Measurements from ENCODE around the gene FRMD7.
"Not testable (repeated sequence)": the region's sequence is repeated elsewhere in the genome, so short reads cannot be mapped to it uniquely, and the experiment has no call there.

Gene FRMD7

GRCh38 chrX:132093239-132093860, 34.5 kb downstream of the FRMD7 start:
- DNase-seq (ENCODE audit: low read depth), result no peak

DNA sequence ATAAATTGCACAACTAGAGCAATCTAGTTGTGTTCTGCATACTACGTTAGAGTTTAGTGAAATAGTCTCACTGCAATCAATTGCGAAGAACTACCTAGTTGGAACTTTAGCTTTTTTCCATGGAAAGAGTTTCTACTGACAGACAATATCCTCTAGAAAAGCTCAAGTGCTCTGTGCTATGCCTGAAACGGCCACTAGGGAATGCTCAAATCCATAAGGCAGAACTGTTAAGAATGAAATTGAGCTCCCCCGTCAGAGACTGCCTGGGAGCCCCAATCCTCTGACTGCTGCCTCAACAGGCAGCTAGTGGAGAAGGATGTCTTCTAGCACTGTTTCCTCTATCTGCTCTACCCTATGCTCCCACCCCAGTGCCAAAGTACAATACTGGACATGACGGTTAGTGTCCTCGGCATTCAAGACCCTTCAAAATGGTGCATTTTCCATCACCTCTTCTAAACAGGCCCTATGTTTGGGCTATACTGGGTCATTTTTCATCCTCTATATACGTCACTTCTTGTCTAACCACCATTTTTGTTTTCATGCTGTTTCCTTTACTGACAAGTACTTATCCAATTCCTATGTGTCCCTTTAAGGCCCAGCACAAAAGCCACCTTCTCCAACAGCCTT, 35.3 kb downstream of the FRMD7 start:
- DNase-seq (ENCODE audit: low read depth), result peak; percentile 3

GRCh38 chrX:132090403-132091159, 37.2 kb downstream of the FRMD7 start:
- DNase-seq (ENCODE audit: low read depth), result no peak

DNA sequence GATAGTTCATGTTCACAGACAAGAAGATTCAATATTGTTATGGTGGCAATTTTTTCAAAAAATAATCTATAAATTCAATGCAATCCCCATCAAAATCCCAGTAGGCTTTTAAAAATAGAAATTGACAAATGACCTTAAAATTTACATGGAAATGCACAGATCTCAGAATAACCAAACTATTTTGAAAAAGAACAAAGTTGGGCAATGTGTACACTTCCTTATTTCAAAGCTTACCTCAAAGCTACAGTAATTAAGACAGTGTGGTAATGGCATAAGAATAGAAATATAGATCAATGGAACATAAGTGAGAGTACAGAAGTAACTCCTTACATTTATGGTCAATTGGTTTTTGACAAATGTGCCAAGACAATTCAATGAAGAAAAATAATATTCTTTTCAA, 39.0 kb downstream of the FRMD7 start:
- no peak for DNase-seq (ENCODE audit: low read depth)

- no peak for DNase-seq (ENCODE audit: low read depth)
Observed at GRCh38 chrX:132086672-132087071, 41.1 kb downstream of the FRMD7 start.

DNA sequence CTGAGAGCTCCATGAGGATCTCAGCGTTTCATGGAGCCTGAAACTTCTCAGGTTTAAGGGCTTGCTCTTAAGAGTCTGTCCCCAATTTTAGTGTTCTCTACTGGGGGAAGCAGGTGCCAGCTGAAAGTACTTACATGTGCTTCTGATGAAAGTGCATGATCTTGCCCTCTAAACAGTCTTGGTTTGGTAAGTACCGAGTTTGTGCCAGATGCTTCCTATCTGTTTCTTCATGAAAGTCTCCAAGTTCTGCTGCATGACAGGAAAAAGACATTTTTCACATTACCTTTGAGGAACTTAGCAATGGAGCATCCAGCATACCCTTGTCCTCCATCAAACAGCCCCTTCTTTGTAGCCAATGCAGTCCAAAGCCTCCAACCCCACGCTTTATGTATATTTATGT, 42.0 kb downstream of the FRMD7 start:
- DNase-seq (ENCODE audit: low read depth), result no peak

GRCh38 chrX:132077912-132078311, 49.9 kb downstream of the FRMD7 start:
- DNase-seq (ENCODE audit: low read depth), result no peak

DNA sequence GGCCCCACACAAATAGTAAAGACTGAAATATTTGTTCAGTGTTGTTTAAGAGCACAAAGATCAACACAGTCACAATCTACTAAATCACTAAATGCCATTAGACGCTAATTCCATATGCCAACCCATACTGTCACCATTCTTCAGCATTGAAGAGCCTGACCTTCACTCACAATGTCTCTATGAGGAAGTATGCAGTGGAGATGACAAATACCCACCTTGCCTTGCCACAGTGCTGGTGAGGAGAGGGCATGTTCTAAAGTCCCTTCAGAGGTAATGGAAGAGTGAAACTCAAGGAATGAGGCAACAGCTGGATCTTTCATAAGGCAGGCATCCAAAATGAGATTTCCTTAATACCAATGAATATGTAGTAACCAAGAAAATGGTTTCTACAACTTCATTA, 50.4 kb downstream of the FRMD7 start:
- no peak for DNase-seq (ENCODE audit: low read depth)

DNA sequence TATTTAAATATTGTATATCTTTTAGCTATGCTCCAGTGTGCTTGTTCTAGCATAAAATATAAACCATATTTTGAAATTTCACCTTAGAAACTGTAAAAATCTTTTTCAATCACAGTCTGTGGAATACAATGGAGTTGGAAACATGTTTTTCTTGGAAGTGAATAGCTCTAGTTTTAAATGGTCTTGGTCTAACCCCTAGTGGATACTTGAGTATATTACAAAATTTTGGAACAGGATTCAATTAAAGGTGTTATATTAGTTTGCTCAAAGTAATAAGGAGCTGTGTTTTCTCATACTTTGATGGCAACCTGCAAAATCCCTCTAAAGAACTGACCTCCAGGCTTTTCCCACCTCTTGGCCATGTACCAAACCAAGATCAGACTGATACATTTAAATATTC, 56.6 kb downstream of the FRMD7 start:
- DNase-seq (ENCODE audit: low read depth), result no peak

DNA sequence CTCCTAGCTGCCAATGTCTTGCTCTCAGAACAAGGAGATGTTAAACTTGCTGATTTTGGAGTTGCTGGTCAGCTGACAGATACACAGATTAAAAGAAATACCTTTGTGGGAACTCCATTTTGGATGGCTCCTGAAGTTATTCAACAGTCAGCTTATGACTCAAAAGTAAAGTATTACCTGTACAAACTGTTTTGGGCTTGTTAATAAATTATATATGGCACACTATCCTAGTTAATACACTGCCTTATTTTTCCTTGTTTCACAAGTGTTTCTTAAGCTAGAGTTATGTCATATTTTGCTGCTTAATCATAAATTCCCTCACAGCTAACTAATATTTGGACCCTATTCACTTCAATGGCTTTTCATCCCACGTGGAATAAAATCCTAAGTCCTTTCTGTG, 59.4 kb downstream of the FRMD7 start:
- no peak for DNase-seq (ENCODE audit: low read depth)

GRCh38 chrX:132063862-132064261, 64.0 kb downstream of the FRMD7 start:
- no peak for DNase-seq (ENCODE audit: low read depth)

- no peak for DNase-seq (ENCODE audit: low read depth)
Observed at GRCh38 chrX:132063334-132063733, 64.5 kb downstream of the FRMD7 start.

DNA sequence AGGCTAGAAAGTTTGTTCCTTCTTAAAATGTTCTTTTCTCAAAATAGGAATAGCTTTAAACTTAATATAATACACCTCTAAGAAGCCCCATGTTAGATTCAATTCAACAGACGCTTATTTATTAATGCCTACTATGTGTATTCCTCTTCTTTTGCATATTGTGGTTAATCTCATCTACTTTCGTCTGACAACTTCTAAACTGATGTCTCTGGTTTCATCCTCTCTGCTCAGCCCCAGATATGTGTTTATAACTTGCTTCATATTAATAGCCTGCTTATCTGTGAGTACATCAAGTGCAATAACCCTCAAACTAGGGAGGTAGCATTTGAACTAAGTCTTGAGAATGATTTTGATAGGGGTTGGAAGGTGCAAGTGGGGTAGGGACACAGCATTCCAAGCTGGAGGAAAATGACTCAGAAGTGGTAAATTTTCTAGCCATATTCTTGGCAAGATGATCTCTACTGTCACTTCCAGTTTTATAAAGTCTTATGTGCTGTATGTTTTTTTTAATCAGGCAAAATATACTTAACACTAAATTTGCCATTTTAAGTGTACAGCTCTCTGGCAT, 67.8 kb downstream of the FRMD7 start:
- no peak for DNase-seq (ENCODE audit: low read depth)

GRCh38 chrX:132058975-132059374, 68.8 kb downstream of the FRMD7 start:
- no peak for DNase-seq (ENCODE audit: low read depth)

DNA sequence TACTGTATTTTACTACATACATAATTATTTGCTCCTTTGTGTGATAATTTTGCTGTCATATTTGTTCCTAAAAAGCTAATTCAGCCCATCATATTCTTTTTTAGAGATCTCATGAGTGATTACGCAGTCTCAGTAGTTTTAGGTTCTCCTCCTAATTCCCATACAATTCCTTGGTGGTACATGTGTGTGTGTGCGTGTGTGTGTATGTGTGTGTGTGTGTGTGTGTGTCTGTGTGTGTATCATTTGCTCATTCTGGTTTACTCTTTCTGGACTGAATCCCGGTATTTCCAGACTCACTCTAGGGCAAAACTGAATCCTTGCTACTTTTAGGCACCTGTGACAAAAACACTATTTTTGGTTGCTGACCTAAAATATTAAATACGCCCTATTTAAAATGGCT, 69.8 kb downstream of the FRMD7 start:
- DNase-seq (ENCODE audit: low read depth), result no peak

GRCh38 chrX:132051778-132052177, 76.0 kb downstream of the FRMD7 start:
- DNase-seq (ENCODE audit: low read depth), result not testable (repeated sequence)

DNA sequence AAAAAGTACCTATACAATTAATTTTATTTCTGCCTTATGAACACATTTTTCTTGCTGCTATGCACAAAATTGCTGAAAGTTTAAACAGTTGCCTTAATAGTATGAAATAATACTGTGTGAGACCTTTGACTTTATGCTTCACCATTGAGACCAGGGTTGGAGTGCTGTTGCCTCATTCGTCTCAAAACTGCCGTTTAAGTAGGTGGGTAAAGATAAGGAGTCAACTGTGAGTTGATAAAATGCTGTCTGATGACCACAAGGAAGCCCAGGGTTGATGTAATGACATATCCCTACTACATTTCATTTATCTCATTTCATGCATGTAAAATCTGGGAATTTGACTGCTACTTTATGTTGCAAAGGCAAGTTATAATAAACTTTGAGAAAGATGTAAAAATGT, 81.3 kb downstream of the FRMD7 start:
- no peak for DNase-seq (ENCODE audit: low read depth)

GRCh38 chrX:132045456-132045855, 82.4 kb downstream of the FRMD7 start:
- DNase-seq (ENCODE audit: low read depth), result no peak

DNA sequence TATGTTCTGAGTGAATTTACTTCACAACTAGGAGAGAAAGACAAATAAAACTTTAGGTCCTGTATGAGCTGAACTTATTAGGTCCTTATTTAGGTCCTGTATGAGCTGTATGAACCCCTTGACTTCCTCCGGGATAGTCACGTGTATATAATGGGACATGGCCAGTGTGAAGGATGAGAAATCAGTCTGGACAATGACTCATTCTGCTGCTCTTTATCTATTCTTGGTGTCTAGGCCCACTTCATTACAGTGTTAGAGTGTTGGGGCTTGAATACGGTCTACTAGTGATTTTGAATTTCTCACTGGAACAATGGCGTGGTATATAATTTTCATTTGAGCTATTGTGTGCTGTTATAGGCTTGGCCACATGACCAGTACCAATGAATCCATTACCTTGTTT, 82.9 kb downstream of the FRMD7 start:
- DNase-seq (ENCODE audit: low read depth), result no peak

- DNase-seq (ENCODE audit: low read depth), result no peak
Observed at GRCh38 chrX:132043977-132044376, 83.8 kb downstream of the FRMD7 start.

GRCh38 chrX:132041015-132041414, 86.8 kb downstream of the FRMD7 start:
- no peak for DNase-seq (ENCODE audit: low read depth)

DNA sequence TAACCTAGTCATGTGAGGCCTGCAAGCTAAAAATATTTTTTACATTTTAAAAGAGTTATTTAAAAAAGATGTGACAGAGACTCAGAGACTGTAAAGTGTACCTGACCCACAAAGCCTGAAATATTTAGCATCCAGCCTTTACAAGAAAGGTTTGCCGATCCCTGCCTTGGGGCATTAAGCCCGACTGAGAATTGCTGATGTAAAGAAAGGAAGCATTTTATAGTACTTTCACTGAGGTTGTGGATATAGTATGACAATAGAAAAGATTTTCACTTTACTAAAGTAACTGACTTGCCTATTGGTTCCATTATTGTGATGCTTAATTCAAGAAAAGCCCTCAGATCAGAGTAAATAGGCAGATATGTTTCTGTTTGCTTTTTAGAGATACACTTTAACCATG, 87.8 kb downstream of the FRMD7 start:
- DNase-seq (ENCODE audit: low read depth), result no peak

GRCh38 chrX:132037479-132037993, 90.3 kb downstream of the FRMD7 start:
- DNase-seq (ENCODE audit: low read depth), result no peak
